ENCODE results near the gene DDX50.
A peak's percentile ranks its signal among the peaks of the same experiment; 100 is the strongest.
"Not testable (repeated sequence)": the region's sequence is repeated elsewhere in the genome, so short reads cannot be mapped to it uniquely, and the experiment has no call there.

The DDX50 gene, protein sequence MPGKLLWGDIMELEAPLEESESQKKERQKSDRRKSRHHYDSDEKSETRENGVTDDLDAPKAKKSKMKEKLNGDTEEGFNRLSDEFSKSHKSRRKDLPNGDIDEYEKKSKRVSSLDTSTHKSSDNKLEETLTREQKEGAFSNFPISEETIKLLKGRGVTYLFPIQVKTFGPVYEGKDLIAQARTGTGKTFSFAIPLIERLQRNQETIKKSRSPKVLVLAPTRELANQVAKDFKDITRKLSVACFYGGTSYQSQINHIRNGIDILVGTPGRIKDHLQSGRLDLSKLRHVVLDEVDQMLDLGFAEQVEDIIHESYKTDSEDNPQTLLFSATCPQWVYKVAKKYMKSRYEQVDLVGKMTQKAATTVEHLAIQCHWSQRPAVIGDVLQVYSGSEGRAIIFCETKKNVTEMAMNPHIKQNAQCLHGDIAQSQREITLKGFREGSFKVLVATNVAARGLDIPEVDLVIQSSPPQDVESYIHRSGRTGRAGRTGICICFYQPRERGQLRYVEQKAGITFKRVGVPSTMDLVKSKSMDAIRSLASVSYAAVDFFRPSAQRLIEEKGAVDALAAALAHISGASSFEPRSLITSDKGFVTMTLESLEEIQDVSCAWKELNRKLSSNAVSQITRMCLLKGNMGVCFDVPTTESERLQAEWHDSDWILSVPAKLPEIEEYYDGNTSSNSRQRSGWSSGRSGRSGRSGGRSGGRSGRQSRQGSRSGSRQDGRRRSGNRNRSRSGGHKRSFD

GRCh38 chr10:68901105-68901927 is at the start of gene DDX50:
DDX50 (plus strand) TSS chr10:68901315; CDS start chr10:68901385, 70 bp downstream.
- DNase-seq: peak; percentile 71

GRCh38 chr10:68856352-68856751 is 44.8 kb upstream of the DDX50 start:
- no peak for DNase-seq

DNA sequence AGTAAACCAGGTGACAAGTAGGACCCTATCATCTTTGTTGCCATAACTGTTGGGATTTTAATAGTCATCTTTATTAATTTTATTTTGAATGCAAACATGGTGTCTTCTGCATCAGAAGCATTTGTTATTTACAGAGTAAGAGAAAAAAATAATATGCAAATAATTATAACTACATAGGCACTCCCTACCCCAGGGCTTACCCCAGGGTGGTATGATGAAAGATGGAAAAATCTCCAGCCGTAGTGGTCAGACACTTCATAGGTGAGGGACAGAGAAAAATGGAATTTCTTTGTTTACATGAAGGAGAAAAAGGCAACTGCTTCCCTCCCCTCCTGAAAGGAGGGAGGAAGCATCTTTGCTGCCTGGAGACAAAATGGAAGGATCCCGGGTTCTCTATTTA is 44.1 kb upstream of the DDX50 start:
- DNase-seq: no peak

- no peak for DNase-seq
Measured at GRCh38 chr10:68861253-68861652, 39.9 kb upstream of the DDX50 start.

- no peak for DNase-seq
Measured at GRCh38 chr10:68864611-68865010, 36.5 kb upstream of the DDX50 start.

- DNase-seq: not testable (repeated sequence)
Measured at GRCh38 chr10:68868173-68868572, 32.9 kb upstream of the DDX50 start.

DNA sequence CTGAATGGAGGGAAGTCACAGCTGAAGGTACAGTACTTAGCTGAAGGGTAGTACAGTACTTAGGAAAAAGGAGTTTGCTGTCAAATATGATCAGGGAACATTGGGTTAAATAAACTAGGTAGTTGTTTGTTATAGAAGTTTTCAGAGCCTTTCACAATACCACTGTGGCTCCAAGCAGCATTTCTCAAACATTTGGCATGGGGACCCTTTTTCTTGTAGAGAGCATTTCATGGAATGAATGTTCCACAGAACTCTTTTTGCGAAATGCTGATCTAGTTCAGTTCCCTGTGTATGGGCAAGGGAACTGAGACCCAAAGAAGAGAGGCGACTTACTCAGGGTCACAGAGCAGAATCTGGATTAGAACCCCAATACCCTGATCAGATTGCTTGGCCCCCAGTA is 31.5 kb upstream of the DDX50 start:
- DNase-seq: no peak

GRCh38 chr10:68870061-68870460 is 31.1 kb upstream of the DDX50 start:
- no peak for DNase-seq

DNA sequence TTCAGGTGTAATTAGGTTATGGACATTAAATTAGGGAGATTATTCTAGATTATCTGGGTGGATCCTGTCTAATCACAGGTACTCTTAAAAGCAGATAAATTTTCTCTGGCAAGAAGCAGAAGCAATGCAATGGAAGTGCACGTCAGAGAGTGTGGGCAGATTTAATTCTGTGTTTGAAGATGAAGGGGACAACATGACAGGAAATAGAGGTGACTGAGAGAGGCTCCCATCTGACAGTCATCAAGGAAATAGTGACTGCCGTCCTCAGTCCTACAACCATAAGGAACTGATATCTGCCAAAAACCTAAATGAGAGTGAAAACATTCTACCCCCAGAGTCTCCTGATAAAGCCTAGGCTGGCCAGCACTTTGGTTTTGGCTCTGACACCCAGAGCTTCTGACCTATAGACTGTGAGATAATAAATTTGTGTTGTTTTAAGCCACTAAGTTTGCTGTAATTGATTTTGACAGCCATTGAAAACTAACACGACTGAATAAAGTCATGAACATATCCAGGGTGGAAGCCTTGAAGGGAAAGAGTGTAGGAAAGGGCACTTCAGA is 30.5 kb upstream of the DDX50 start:
- no peak for DNase-seq

DNA sequence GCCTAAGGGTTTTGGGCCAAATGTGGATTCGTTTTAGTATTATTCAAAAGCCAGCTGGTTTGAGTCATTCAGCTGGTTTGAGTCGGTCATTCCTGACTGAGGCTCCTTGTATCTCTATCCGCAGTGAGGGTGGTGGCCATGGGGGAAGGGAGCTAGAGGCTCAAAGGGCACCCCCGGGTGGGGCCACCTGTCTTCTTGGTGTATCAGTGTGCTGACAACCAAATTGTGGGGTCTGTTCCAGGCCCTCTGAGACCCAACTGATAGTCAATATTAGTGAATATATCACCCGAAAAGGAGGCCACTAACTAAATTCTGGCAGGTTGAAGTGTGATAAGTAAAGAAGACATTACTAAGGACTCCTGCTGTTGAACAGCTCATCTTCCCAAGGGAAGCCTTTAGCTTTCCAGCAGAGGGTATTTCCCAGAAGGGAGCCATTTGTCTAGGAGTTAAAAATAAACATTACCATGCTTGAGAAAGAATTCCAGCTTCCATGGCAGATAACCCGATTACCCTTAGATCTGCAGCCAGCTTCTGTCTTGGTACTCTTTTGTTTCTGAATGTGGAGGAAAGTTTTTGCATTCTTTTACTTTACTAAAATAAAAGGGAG is 29.9 kb upstream of the DDX50 start:
- no peak for DNase-seq

GRCh38 chr10:68871731-68872342 is 29.3 kb upstream of the DDX50 start:
- peak; percentile 88 for DNase-seq

- DNase-seq: no peak
Measured at GRCh38 chr10:68876246-68877138, 24.6 kb upstream of the DDX50 start.

GRCh38 chr10:68877482-68878110 is 23.5 kb upstream of the DDX50 start:
- no peak for DNase-seq

DNA sequence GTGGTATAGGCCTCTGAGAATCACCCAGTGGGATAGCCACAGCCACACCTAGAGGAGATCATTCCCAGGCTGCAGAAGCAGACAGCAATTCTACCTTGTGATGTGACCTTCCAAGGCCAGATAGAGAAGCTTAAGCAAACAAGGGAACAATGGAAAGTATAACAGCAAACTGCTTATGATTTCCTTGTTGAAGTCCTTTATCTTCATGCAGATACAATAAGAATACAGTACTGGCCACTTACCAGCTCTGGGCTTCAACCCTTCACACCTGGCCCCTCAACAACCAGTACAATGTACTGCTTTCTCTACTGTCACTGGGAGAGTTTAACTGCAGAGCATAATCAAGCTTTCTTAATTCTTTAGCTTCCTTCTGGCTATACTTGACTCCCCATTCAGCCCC is 22.6 kb upstream of the DDX50 start:
- no peak for DNase-seq

DNA sequence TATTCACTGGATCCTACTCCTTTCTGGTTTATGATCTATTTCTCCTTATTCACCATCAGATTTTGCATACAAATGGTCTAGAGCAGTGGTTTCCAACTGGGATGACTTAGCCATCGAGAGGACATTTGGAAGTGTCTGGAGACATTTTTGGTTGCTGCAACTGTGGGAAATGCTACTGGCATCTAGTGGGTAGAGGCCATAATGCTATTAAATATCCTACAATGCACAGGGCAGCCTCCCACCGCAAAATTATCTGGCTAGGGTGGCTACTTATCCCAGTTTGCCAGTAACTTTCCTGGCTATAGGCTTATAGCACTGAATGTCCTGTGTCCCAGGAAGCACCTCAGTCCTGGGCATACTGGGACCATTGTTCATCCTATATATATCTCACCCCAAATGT is 21.5 kb upstream of the DDX50 start:
- no peak for DNase-seq

DNA sequence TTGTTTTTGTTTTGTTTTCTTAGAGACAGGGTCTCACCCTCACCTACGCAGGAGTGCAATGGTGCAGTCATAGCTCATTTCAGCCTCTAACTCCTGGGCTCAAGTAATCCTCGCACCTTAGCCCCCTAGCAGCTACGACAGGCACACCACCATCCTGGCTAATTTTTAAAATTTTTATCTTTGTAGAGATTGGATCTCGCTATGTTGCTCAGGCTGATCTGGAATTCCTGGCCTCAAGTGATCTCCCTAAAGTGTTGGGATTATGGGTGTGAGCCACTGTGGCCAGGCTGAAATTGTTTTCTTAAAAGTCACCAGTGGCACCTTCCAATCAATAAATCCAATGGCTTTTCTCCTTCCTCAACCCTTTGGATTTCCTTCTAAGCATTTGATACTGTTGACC is 20.9 kb upstream of the DDX50 start:
- no peak for DNase-seq

DNA sequence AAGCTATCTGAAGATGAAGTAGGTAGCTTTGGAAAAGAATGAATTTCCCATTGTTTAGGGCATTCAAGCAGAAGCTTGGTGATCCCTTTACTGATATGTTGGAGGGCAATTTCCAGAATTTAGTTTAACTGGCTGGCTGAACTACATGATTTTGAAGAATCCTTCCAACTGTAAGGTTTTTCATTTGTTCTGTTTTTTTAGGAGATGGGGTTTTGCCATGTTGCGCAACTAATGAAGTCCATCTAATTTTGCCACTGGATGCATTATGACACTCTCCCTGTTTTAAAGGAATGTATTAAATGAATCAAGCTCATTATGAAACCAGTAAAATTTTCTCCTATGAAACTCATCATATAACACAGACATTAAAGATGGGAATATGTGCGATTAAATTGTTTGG is 6.1 kb upstream of the DDX50 start:
- DNase-seq: no peak

DNA sequence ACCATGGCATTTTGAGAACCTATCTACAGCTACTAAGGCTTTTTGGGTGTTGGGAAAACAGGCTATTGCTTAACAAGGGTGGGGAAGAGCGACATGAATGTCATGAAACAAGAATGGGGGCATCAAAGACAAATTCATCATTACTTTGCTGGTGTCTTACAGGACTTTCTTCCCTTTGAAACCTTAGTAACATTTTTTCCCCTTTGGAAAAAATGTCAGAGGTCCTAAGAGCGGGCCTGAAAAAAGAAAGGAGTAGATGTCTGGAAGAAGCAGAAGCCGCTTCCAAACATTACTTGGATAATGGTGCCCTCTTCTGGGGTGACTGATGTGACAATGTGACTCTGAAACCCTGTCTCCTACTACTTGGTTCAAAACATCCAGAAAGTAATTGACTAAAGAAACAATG is 3.8 kb upstream of the DDX50 start:
- DNase-seq: peak; percentile 13

DNA sequence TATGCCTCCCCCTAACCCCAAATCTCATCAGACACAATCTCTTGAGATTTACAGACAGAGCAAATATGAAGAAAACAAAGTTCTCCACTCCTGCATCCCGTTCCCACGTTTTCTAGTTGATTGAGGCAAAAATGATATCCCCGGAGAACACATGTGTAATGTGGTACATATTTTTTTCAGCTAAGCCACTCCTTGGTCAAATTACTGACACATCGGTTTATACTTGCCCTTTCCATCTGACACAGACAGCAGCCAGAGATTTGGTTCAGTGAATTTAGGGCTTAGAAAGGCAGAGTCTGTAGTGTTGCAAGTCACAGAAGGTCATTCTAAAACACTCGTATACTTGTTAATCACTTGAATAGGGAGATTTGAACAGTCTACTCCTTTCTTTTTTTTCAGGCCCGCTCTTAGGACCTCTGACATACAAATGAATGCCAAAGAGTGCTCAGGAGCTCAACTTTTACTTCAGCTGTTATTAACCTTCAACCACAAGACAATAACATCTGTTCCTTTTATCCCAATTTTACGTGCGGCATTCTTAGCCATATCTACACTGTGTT is 1.8 kb upstream of the DDX50 start:
- DNase-seq: no peak

GRCh38 chr10:68900427-68901104 is 549 bp upstream of the DDX50 start:
- no peak for DNase-seq
